A549 (cell line): ENCODE data around the gene SNX2. TPM values are rescaled to one million over a fixed set of nuclear protein-coding genes. Genes with fewer than 3 reads are reported as not detected.

ENCODE experiments used
- ATAC-seq, 2 experiments: fragments of 200-7000 bp in 1 of 2; fragments of >200 bp in 1 of 2; cut with Nextera tagmentation in 1 of 2; cut with Tn5 transposase in 1 of 2; 3 replicates each; pipeline versions ENCODE4 v1.8.0 to v1.9.1; 2018 to 2020; ENCODE audit warnings: mild to moderate bottlenecking in 1 of 2, moderate library complexity in 1 of 2
- CTCF ChIA-PET: fragments of 300-600 bp; sonication (Branson Sonifier 250); formaldehyde crosslinking; extraction: SDS; loops from one replicate; lab custom pipeline; 2021; ENCODE audit warnings: antibody characterized with exemption, inconsistent platforms; lab: Yijun Ruan, JAX
- POLR2A ChIA-PET: fragments of 350-600 bp; formaldehyde crosslinking; extraction: SDS; loops from one replicate; lab custom pipeline; 2021; ENCODE audit warnings: antibody characterized with exemption, inconsistent platforms; lab: Yijun Ruan, JAX
- DNase-seq, 2 experiments: peaks; one replicate each; pipeline versions ENCODE4 v3.0.0 to v3.0.0-alpha.2; 2011 to 2016; ENCODE audit warnings: low read depth in 1 of 2, low spot score in 1 of 2
- FAIRE-seq: peaks from 2 replicates; lab custom pipeline; 2011; peaks lifted over from hg19 to GRCh38; lab: Jason Lieb, UNC
- H3K27ac ChIP-seq, 2 experiments: fragments of >200 bp; sonication (Bioruptor Twin); formaldehyde crosslinking; 3 replicates each; pipeline ENCODE4 v1.5.1; 2016 to 2017
- H3K4me1 ChIP-seq: fragments of >200 bp; sonication (Bioruptor Twin); formaldehyde crosslinking; 3 replicates; pipeline ENCODE4 v1.6.1; 2016
- H3K4me2 ChIP-seq: fragments of >200 bp; sonication (Bioruptor Twin); formaldehyde crosslinking; 3 replicates; pipeline ENCODE4 v1.6.1; 2016
- H3K4me3 ChIP-seq: fragments of >200 bp; sonication (Bioruptor Twin); formaldehyde crosslinking; 3 replicates; pipeline ENCODE4 v1.5.1; 2016
- H3K9me3 ChIP-seq: fragments of >200 bp; sonication (Bioruptor Twin); formaldehyde crosslinking; 3 replicates; pipeline ENCODE4 v1.6.1; 2016
- CBX8 ChIP-seq: fragments of 200-600 bp; sonication (generic); IDR thresholded peaks from 2 replicates; pipeline ENCODE4 v1.6.1; 2016
- CHD2 ChIP-seq: fragments of 150-350 bp; IDR thresholded peaks from 2 replicates; pipeline ENCODE4 v1.6.1; 2014; ENCODE audit warnings: low read length; ENCODE audit not compliant: partially characterized antibody
- CHD4 ChIP-seq: fragments of 200-600 bp; sonication (generic); IDR thresholded peaks from 2 replicates; pipeline ENCODE4 v1.6.1; 2016; ENCODE audit warnings: antibody characterized with exemption, mild to moderate bottlenecking, borderline replicate concordance
- EHF ChIP-seq: fragments of 250-450 bp; sonication (Bioruptor Pico); IDR thresholded peaks from 2 replicates; pipeline ENCODE4 v1.5.0; 2020; ENCODE audit warnings: mild to moderate bottlenecking
- ELK1 ChIP-seq: fragments of 150-350 bp; IDR thresholded peaks from 2 replicates; pipeline ENCODE4 v1.6.1; 2014; ENCODE audit warnings: low read depth, mild to moderate bottlenecking, low read length
- FOXS1 ChIP-seq: fragments of 250-450 bp; sonication (Bioruptor Pico); IDR thresholded peaks from 2 replicates; pipeline ENCODE4 v1.5.0; 2020; ENCODE audit warnings: mild to moderate bottlenecking, moderate library complexity
- HDAC2 ChIP-seq: fragments of 200-600 bp; sonication (generic); IDR thresholded peaks from 2 replicates; pipeline ENCODE4 v1.6.1; 2016
- HOXA7 ChIP-seq: fragments of 250-450 bp; sonication (Bioruptor Pico); IDR thresholded peaks from 2 replicates; pipeline ENCODE4 v1.5.0; 2020; ENCODE audit warnings: mild to moderate bottlenecking, moderate library complexity
- HOXB13 ChIP-seq: fragments of 250-450 bp; sonication (Bioruptor Pico); IDR thresholded peaks from 2 replicates; pipeline ENCODE4 v1.5.0; 2020; ENCODE audit warnings: low read depth, mild to moderate bottlenecking, moderate library complexity
- JUNB ChIP-seq: fragments of >200 bp; sonication (Bioruptor Twin); formaldehyde crosslinking; IDR thresholded peaks from 2 replicates; pipeline ENCODE4 v1.6.1; 2016
- KDM5A ChIP-seq: fragments of 200-600 bp; sonication (generic); IDR thresholded peaks from 2 replicates; pipeline ENCODE4 v1.6.1; 2016; ENCODE audit warnings: antibody characterized with exemption, mild to moderate bottlenecking
- MAFK ChIP-seq: fragments of 450-650 bp; IDR thresholded peaks from 2 replicates; pipeline ENCODE4 v1.6.1; 2014; ENCODE audit not compliant: partially characterized antibody
- MAZ ChIP-seq: fragments of 150-350 bp; IDR thresholded peaks from 2 replicates; pipeline ENCODE4 v1.6.1; 2014; ENCODE audit warnings: antibody characterized with exemption, low read depth, low read length, borderline replicate concordance
- MYC ChIP-seq: IDR thresholded peaks from 2 replicates; pipeline ENCODE4 v1.6.1; 2012; ENCODE audit warnings: mild to moderate bottlenecking, inconsistent platforms, low read length, improper control_type of control experiment, borderline replicate concordance
- NFE2L2 ChIP-seq: fragments of 150-350 bp; conservative IDR thresholded peaks from 2 replicates; pipeline ENCODE4 v1.6.1; 2014; ENCODE audit warnings: low read length
- POLR2AphosphoS2 ChIP-seq: conservative IDR thresholded peaks from 2 replicates; pipeline ENCODE4 v1.6.1; 2012; ENCODE audit warnings: low read length, improper control_type of control experiment, inconsistent platforms
- RCOR1 ChIP-seq: fragments of 150-350 bp; IDR thresholded peaks from 2 replicates; pipeline ENCODE4 v1.6.1; 2014; ENCODE audit warnings: antibody characterized with exemption, low read length, low read depth
- RFX5 ChIP-seq: fragments of 450-650 bp; IDR thresholded peaks from 2 replicates; pipeline ENCODE4 v1.7.1; 2014; ENCODE audit warnings: antibody characterized with exemption, mild to moderate bottlenecking, moderate library complexity
- RNF2 ChIP-seq: fragments of 200-600 bp; sonication (generic); IDR thresholded peaks from 2 replicates; pipeline ENCODE4 v1.6.1; 2016; ENCODE audit warnings: low read depth, mild to moderate bottlenecking, antibody characterized with exemption, moderate library complexity, borderline replicate concordance
- USF2 ChIP-seq: fragments of 450-650 bp; IDR thresholded peaks from 2 replicates; pipeline ENCODE4 v1.6.1; 2014; ENCODE audit warnings: antibody characterized with exemption
- ZFP36 ChIP-seq: fragments of 450-650 bp; IDR thresholded peaks from 2 replicates; pipeline ENCODE4 v1.6.1; 2014; ENCODE audit warnings: borderline replicate concordance; ENCODE audit not compliant: partially characterized antibody
- WGBS: methylation state at CpG from one replicate; pipeline ENCODE4 v1.1.6; 2017; ENCODE audit errors: missing lambda C conversion rate; 5-methylcytosine and 5-hydroxymethylcytosine counted together
- polyA plus RNA-seq, 4 experiments: library from polyadenylated mRNA; depleted of rRNA in 3 of 4; stranded (reverse); fragments of >200 nt; fragmentation: RNase III in 1 of 4; extraction: RNeasy Plus Mini Kit Qiagen cat#74134 plus additional on column Dnase treatment in 1 of 4; gene quantifications; 2 replicates in 3 of 4; 3 replicates in 1 of 4; pipeline ENCODE4 v1.2.3, GENCODE V29; 2011 to 2017
- TF ChIP-seq, protein P1 (sequence below): IDR thresholded peaks from 2 replicates; pipeline ENCODE4 v1.6.1; 2012
- TF ChIP-seq, protein P2 (sequence below): fragments of 250-450 bp; sonication (Bioruptor Pico); IDR thresholded peaks from 2 replicates; pipeline ENCODE4 v1.5.0; 2021; ENCODE audit warnings: mild to moderate bottlenecking, moderate library complexity, borderline replicate concordance
- TF ChIP-seq, protein P3 (sequence below): fragments of >200 bp; sonication (Bioruptor Twin); formaldehyde crosslinking; IDR thresholded peaks from 2 replicates; pipeline ENCODE4 v1.6.1; 2016
- TF ChIP-seq, protein P4 (sequence below): fragments of >200 bp; sonication (Bioruptor Twin); formaldehyde crosslinking; IDR thresholded peaks from 3 replicates; pipeline ENCODE4 v1.5.1; 2016

SNX2 gene
- polyA plus RNA-seq, 2 of the 4 experiments (the other 2 are of a cell fraction) = 52.9 to 60.6 TPM

GRCh38 chr5:122741681-122742080, 33.2 kb upstream of the SNX2 start:
- Histone ChIP-seq H3K4me3 (no peak overlapping the region), H3K27ac (no peak overlapping the region), H3K4me1 (no peaks in the 10 kb centered on the region), H3K9me3 (no peaks in the 10 kb centered on the region), H3K4me2 (no peak overlapping the region)
- WGBS = 33% methylated on average over 2 of the region's 2 CpGs
- FAIRE-seq (no peak), DNase-seq (no peak), ATAC-seq (no peak)
- ChIA-PET CTCF (no interaction called here), POLR2A (no interaction called here)
- TF ChIP-seq EHF (CRISPR knock-in tag) (no peak), CHD2 (no peak), USF2 (no peak), HOXA7 (CRISPR knock-in tag) (no peak), JUNB (no peak), CBX8 (no peak), ZFP36 (no peak), CHD4 (no peak), NFE2L2 (no peak), RFX5 (no peak), ELK1 (no peak)

DNA sequence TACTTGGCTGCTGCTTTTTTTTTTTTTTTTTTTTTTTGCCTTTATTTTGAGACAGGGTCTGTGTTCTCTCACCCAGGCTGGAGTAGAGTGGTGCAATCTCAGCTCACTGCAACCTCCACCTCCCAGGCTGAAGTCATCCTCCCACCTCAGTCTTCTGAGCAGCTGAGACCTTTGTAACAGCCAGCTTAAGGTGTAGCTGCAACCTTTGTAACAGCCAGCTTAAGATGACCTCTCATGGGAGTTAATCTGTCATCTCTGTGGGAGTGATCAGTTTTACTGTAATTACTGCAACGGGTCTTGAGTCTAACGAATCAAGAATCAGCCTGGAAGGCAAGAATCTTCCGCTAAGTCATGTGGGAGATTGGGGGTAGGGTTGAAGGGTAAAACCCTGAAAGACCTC, 31.6 kb upstream of the SNX2 start:
- ATAC-seq (no peak), DNase-seq (no peak), FAIRE-seq (no peak)
- TF ChIP-seq, protein P1, sequence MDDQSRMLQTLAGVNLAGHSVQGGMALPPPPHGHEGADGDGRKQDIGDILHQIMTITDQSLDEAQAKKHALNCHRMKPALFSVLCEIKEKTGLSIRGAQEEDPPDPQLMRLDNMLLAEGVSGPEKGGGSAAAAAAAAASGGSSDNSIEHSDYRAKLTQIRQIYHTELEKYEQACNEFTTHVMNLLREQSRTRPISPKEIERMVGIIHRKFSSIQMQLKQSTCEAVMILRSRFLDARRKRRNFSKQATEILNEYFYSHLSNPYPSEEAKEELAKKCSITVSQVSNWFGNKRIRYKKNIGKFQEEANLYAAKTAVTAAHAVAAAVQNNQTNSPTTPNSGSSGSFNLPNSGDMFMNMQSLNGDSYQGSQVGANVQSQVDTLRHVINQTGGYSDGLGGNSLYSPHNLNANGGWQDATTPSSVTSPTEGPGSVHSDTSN = no peak
- no peak for TF ChIP-seq RCOR1
- no peak for TF ChIP-seq CHD2
- TF ChIP-seq, protein P2, sequence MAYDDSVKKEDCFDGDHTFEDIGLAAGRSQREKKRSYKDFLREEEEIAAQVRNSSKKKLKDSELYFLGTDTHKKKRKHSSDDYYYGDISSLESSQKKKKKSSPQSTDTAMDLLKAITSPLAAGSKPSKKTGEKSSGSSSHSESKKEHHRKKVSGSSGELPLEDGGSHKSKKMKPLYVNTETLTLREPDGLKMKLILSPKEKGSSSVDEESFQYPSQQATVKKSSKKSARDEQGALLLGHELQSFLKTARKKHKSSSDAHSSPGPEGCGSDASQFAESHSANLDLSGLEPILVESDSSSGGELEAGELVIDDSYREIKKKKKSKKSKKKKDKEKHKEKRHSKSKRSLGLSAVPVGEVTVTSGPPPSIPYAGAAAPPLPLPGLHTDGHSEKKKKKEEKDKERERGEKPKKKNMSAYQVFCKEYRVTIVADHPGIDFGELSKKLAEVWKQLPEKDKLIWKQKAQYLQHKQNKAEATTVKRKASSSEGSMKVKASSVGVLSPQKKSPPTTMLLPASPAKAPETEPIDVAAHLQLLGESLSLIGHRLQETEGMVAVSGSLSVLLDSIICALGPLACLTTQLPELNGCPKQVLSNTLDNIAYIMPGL (CRISPR knock-in tag) = no peak
- 39% methylated on average over 3 of the region's 3 CpGs for WGBS
- no peaks in the 10 kb centered on the region for H3K9me3 ChIP-seq
- CTCF ChIA-PET = no interaction called here
- H3K4me3 ChIP-seq = no peak overlapping the region
- POLR2A ChIA-PET = no interaction called here
- H3K27ac ChIP-seq = no peak overlapping the region
- no peaks in the 10 kb centered on the region for H3K4me1 ChIP-seq
- H3K4me2 ChIP-seq = no peak overlapping the region

- ChIA-PET POLR2A (no interaction called here), CTCF (no interaction called here)
- no peak for ATAC-seq
- Histone ChIP-seq H3K9me3 (no peaks in the 10 kb centered on the region), H3K4me3 (no peak overlapping the region), H3K4me1 (no peaks in the 10 kb centered on the region), H3K4me2 (no peak overlapping the region), H3K27ac (no peak overlapping the region)
- FAIRE-seq = no peak
- 49% methylated on average over 2 of the region's 2 CpGs for WGBS
- DNase-seq = no peak
- TF ChIP-seq FOXS1 (CRISPR knock-in tag) (no peak), HOXB13 (CRISPR knock-in tag) (no peak), MAFK (no peak), HDAC2 (no peak), RNF2 (no peak), POLR2AphosphoS2 (no peak), RFX5 (no peak), MYC (no peak), JUNB (no peak), MAZ (no peak), KDM5A (no peak)
- TF ChIP-seq, protein P3, sequence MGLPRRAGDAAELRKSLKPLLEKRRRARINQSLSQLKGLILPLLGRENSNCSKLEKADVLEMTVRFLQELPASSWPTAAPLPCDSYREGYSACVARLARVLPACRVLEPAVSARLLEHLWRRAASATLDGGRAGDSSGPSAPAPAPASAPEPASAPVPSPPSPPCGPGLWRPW = no peak
- TF ChIP-seq, protein P4, sequence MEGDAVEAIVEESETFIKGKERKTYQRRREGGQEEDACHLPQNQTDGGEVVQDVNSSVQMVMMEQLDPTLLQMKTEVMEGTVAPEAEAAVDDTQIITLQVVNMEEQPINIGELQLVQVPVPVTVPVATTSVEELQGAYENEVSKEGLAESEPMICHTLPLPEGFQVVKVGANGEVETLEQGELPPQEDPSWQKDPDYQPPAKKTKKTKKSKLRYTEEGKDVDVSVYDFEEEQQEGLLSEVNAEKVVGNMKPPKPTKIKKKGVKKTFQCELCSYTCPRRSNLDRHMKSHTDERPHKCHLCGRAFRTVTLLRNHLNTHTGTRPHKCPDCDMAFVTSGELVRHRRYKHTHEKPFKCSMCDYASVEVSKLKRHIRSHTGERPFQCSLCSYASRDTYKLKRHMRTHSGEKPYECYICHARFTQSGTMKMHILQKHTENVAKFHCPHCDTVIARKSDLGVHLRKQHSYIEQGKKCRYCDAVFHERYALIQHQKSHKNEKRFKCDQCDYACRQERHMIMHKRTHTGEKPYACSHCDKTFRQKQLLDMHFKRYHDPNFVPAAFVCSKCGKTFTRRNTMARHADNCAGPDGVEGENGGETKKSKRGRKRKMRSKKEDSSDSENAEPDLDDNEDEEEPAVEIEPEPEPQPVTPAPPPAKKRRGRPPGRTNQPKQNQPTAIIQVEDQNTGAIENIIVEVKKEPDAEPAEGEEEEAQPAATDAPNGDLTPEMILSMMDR = no peak
- TF ChIP-seq, protein P2 (CRISPR knock-in tag) = no peak
Observed at GRCh38 chr5:122745597-122745996, 29.3 kb upstream of the SNX2 start.
